Mesenteric fat pad (tissue), 1 donor: Measurements from ENCODE around the gene KLHDC3. TPM values are rescaled to one million over a fixed set of nuclear protein-coding genes. Genes with fewer than 3 reads are reported as not detected.
"Not testable (repeated sequence)": the region's sequence is repeated elsewhere in the genome, so short reads cannot be mapped to it uniquely, and the experiment has no call there.

Source experiments
- DNase-seq: peaks from one replicate; pipeline ENCODE4 v3.0.0-alpha.2; 2020; ENCODE audit warnings: low spot score
- total RNA-seq: library from RNA; stranded (reverse); fragmentation: NEBNext Ultra II Directional; extraction: Animal tissue kit (Norgen Biotek cat#: 25700); gene quantifications from one replicate; pipeline ENCODE4 v1.2.1, GENCODE V29; 2021
- donor health status: DM: yes; HTN: yes; CAD: no.

The KLHDC3 gene
- total RNA-seq, 1 donor from 2014 or later = 71.6 TPM

- no peak for DNase-seq
These were observed 26.3 kb upstream of the KLHDC3 start for GRCh38 chr6:42987533-42988451.

- DNase-seq = no peak
These were observed 25.5 kb upstream of the KLHDC3 start for GRCh38 chr6:42988486-42989020.

DNA sequence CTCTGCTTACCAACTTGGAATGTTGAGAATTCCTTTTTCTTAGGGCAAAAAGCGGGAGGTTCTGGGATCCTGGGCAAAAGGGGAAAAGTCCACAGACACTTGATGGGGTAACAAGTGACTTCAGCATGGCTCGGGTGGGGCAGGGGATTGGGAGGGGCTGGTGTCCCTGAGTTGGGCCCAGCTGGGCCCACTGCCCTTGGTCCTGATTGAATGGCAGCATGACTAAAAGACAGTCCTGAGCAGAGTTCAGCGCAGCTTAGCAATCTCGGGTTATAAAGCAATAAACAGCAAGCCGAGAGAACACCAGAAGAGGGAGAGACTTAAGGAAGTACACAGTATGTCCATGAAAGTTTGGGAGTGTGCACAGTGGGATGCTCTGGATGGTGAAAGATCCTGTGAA lies 24.1 kb upstream of the KLHDC3 start:
- no peak for DNase-seq

- DNase-seq = no peak
These were observed 20.6 kb upstream of the KLHDC3 start for GRCh38 chr6:42993445-42993844.

DNA sequence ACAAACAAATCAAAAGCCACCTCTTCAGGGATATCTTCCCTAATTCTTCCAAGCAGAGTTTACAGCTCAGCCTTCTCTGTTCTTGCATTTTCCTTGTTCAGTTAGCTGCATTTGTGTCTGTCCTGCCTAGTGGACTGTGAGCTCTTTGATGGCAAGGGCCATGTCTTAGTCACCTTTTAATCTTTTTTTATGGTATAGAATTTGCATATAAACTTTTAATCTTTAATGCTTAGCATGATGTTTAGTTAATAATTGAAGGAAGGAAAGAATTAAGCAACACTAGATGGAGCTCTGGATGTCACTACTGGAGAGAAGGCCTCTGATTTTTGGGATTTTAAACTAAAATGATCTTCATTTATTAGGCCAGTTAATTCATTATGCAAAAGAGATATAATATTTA lies 17.5 kb upstream of the KLHDC3 start:
- DNase-seq = no peak

GRCh38 chr6:42998205-42998604 lies 15.8 kb upstream of the KLHDC3 start:
- DNase-seq = not testable (repeated sequence)

- DNase-seq = no peak
These were observed 12.2 kb upstream of the KLHDC3 start for GRCh38 chr6:43001843-43002242.

DNA sequence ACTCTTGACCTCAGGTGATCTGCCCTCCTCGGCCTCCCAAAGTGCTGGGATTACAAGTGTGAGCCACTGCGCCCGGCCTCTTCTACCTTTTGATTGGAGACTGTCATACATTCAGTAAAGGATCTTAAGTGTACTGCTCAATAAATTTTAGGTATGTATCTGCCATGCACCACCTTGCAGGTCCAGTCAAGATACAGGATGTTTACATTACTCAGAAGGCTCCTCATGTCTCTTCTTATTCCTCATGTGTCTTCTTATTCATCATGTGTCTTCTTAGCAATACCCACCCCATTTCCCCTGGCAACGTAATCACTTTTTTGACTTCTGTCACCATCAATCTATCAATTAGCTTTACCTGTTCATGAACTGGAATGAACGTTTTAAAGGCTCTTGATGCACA lies 8.2 kb upstream of the KLHDC3 start:
- no peak for DNase-seq

DNA sequence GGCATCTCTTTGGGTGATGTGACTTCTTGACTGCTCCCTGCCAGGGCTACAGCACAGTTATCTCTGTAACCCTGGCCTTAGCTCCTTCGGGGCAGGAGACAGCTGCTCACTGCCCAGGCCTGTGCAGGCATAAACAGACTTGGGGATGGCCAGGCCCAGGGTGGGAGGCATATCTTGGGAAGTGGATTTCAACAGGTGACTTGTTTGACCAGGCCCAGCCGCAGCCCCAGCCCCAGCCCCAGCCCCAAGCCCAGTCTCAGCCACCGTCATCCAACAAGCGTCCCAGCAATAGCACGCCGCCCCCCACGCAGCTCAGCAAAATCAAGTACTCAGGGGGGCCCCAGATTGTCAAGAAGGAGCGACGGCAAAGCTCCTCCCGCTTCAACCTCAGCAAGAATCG lies 7.8 kb upstream of the KLHDC3 start:
- DNase-seq = no peak

DNA sequence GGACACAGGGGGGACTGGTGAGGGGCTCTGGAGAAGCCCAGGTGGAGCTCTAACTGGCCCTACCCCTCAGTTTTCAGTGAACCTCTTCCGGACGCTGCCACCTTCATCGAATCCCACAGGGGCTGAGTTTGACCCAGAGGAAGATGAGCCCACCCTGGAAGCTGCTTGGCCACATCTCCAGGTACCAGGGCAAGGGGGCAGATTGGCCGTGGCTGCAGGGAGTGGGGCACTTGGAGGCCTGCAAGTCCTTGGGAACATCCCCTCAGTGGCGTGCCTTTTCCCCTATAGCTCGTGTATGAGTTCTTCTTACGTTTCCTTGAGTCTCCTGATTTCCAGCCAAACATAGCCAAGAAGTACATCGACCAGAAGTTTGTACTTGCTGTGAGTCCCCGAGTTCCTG lies 6.9 kb upstream of the KLHDC3 start:
- DNase-seq = no peak

- no peak for DNase-seq
These were observed 4.9 kb upstream of the KLHDC3 start for GRCh38 chr6:43009124-43009523.

DNA sequence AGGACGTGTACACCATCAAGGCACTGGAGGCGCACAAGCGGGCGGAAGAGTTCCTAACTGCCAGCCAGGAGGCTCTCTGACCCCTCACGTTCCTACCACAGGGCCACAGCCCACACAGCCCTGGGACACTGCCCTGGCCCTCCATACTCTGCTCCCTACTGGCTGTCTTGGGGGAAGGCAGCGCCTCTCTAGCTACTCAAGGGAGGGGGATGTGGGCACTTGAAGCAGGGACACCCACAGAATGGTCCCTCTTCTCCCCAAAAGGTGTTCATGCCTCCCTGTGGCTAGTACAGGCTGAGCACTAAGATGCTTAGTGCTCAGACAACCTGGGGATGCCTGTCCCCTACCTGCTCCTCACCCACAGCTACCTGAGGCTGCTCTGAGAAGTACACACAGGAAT lies 2.8 kb upstream of the KLHDC3 start:
- no peak for DNase-seq

GRCh38 chr6:43012364-43012763 lies 1.7 kb upstream of the KLHDC3 start:
- no peak for DNase-seq

GRCh38 chr6:43013097-43013842 lies 779 bp upstream of the KLHDC3 start:
- peak; percentile 91 for DNase-seq

GRCh38 chr6:43014434-43014909 lies 423 bp downstream of the KLHDC3 start:
- no peak for DNase-seq

- DNase-seq = no peak
These were observed 2.3 kb downstream of the KLHDC3 start for GRCh38 chr6:43016176-43016942.

- no peak for DNase-seq
These were observed 2.9 kb downstream of the KLHDC3 start for GRCh38 chr6:43016943-43017334.

- no peak for DNase-seq
These were observed 5.1 kb downstream of the KLHDC3 start for GRCh38 chr6:43019152-43019551.

DNA sequence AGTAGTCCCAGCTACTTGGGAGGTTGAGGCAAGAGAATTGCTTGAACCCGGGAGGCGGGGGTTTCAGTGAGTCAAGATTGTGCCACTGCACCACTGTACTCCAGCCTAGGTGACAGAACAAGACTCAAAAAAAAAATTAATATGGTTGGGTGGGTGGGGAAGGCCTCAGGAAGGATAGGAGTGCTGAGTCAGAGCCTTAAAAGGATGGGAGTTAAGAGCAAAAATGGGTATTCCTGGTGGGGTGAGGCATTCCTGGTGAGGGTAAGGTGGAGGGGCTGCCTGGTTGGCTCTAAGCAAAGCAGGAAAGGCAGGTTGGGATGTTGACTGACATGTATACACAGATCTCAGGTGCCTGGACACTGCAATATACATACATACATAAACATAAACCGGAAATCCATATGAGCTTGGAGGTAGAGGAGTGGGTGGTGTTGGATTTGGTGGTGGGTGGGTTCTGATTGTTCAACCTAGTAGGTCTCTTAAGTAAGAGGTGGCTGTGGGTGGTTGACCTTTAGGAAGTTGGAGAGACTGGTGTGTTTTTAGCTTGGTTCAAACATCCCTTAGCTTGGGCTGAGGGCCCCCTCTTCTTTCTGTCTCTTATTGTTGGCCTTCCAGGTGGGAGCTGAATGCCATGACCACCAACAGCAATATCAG lies 6.1 kb downstream of the KLHDC3 start:
- no peak for DNase-seq

DNA sequence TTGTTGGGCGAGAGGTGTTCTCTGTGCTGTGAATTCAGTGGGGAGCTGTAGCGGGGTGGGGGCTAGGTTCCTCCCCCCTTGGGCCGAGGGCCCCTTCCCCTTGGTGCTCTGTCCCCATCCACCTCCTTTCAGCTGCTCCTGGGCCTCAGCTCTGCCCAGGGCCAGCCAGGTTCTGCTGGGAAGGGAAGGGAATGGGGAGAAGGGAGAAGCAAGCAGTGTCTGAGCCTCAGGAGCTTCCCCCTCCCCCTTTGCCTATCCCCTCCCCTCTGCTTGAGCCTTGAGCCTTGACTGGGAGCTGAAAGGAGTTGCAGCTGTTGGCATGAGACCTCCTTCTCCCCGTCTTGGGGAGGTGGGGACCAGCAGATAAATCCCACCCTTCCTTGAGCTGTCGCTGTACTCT lies 6.8 kb downstream of the KLHDC3 start:
- no peak for DNase-seq
